Stimulated activated CD4-positive, alpha-beta T cell treated with anti-CD3 and anti-CD28 coated beads, Interleukin-1b, Interleukin-23, amount 100 ng/mL, for 24 hours (primary cell): Measurements from ENCODE around the gene RAF1.
"Not testable (repeated sequence)": the region's sequence is repeated elsewhere in the genome, so short reads cannot be mapped to it uniquely, and the experiment has no call there.

Source experiments
- DNase-seq, 4 experiments: peaks; one replicate each; pipeline ENCODE4 v3.0.0-alpha.2; 2020; ENCODE audit warnings: low read depth in 4 of 4, low spot score in 1 of 4

The RAF1 gene

DNA sequence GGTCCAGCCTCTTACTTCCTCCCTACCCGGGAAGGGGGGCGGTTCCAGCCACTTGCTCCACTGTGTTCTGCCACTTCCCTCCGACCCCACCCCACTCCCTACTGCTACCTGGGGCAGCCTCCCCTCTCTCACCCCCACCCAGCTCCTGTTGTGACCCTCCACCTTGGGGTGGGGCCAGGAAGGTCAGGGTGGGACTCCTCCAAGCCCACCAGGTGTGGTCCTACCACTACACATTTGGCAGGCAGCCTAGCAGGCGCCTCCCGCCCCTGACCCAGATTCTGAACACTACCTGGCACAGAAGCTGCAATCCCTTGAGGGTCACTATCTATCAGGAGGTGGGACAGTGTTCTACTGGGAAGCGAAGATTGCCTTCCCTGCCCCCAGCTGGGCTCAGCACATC, 13.7 kb upstream of the RAF1 start:
- DNase-seq, result no peak

- DNase-seq, result no peak
Measured at GRCh38 chr3:12675115-12675810, 11.3 kb upstream of the RAF1 start.

GRCh38 chr3:12673956-12674736, 10.2 kb upstream of the RAF1 start:
- DNase-seq, result not testable (repeated sequence)

DNA sequence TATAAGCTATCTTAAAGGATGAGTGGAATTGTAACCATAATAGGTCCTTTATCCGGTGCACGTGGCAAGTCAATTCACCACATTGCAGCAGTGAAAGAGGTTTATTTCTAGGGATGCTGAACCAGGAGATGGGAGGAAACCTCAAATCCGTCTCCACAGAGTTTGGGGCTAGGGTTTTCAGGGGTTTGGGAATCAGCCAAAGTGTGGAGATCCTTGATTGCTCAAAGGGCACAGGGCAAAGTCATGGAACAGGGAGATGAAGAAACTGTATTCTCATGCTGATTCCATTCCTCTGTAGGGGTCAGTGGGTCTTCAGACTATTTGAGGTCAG, 7.2 kb upstream of the RAF1 start:
- no peak for DNase-seq

- DNase-seq, result no peak
Measured at GRCh38 chr3:12670365-12671119, 6.6 kb upstream of the RAF1 start.

- peak in 2 of 4 experiments; percentile 12 to 30 for DNase-seq
Measured at GRCh38 chr3:12663401-12663935, 449 bp downstream of the RAF1 start.

DNA sequence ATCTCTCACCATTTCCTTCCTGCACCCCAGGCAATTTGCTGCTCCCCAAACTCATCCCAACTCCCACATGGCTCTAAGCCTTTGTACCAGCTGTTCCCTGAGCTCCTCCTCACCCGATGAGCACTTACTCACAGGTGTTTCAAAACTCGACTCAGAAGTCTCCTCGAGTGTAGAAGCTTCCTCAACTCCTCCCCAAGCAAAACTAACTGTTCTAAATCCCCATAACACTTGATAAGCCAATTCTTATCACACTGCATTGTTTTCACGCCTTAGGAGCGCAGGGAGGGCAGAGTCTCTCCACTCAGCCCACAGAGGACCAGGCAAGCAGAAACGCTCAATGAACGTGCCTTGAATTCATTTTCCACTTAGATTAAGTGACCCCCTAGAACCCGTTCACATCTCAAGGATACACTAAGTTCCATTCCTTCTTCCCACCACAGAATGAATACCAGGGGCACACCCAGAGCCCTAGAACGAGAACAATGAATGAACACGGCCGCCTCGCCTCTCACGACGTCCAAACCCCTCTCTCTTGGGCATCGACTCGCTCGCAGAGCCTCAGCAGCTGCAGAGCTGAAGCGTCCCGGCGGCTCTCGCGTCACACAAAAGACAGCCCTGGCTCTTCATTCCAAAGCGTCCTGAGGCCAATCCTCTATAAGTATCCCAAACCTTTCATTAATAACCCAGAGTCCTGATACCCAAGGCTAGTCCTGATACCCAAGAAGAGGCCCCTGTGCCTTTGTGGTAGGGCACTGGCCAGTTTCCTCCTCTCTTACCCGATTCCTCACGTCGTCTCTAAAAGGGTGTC, 1.1 kb downstream of the RAF1 start:
- DNase-seq, result peak in 3 of 4 experiments; percentile 7 to 12 (median 7)

- no peak for DNase-seq
Measured at GRCh38 chr3:12661926-12662592, 1.9 kb downstream of the RAF1 start.

DNA sequence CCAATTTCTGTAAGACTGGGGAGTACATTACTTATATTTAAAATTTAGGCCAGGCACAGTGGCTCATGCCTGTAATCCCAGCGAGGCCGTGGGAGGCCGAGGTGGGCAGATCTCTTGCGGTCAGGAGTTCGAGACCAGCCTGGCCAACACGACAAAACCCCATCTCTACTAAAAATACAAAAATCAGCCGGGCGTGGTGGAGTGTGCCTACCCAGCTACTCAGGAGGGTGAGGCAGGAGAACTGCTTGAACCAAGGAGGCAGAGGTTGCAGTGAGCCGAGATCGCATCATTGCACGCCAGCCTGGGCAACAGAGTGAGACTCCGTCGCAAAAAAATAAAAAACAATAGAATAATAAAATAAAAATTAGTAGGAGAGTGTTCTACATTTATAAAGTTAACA, 2.5 kb downstream of the RAF1 start:
- DNase-seq, result not testable (repeated sequence)

- no peak for DNase-seq
Measured at GRCh38 chr3:12660196-12660595, 3.7 kb downstream of the RAF1 start.

- DNase-seq, result no peak
Measured at GRCh38 chr3:12659316-12660015, 4.5 kb downstream of the RAF1 start.

DNA sequence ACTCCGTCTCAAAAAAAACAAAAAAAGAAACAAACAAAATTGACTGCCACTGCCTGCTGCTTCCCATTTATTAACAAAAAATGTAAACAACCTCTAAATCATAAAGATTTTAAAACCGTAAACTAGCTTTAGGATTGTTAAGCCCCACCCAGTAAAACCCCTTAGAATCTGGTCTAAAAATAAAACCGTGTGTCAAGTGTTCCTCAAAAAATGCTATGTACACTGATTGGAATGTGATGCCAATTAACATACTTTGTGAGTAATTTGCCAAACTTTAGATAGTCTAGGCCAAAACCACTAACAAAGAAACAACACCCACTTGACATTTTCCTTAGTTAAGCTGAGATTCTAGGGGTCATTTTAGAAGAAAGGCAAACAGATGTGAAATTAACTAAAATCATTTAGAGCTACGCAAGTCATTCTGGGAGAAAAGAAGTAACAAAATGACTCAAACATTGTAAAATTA, 5.3 kb downstream of the RAF1 start:
- DNase-seq, result no peak

DNA sequence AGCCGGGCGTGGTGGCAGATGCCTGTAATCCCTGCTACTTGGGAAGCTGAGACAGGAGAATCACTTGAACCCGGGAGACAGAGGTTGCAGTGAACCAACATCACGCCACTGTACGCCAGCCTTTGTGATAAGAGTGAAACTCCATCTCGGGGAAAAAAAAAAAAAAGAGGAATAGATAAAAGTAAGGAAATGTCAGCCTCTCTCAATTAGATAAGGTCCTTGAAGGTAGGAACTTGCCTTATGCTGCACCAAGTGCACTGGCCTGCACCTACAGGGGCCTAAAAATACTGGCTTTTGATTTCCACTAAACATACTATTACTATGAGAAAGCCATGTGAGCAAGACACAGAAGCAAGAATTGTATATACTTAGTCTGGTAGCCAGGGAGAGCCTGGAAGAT, 7.1 kb downstream of the RAF1 start:
- no peak for DNase-seq

DNA sequence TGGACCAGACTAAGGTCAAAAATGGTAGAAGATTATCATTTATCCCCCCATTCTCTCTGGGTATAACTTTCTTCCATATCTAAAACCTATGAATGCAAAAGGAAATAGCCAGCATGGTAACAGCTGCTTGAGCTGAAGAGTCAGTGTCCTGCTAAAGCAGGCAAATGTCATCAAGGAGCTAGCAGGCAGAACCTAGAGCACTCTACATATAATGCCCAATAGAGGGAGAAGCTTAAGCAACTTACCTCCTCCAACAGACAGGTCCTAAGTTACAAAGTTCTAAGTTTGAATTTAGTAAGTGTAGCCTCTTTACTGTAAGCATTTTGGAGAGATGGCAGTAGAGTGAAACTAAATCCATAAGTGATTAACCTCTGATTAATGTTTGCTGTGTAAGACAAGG, 7.7 kb downstream of the RAF1 start:
- DNase-seq, result no peak

DNA sequence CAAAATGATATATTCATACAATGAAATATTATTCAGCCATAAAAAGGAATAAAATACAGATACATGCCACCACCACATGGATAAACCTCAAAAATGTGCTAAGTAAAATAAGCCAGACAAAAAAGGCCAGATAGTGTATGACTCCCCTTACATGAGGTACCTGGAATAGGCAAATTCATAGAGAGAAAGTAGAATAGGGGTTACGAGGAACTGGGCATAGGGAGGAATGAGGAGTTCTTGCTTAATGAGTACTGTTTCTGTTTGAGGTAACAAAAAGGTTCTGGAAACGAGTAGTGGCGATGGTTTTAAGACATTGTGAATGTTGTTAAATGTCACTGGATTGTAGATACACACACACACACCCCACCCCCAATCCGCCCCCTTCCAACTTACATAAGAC, 8.2 kb downstream of the RAF1 start:
- no peak for DNase-seq

DNA sequence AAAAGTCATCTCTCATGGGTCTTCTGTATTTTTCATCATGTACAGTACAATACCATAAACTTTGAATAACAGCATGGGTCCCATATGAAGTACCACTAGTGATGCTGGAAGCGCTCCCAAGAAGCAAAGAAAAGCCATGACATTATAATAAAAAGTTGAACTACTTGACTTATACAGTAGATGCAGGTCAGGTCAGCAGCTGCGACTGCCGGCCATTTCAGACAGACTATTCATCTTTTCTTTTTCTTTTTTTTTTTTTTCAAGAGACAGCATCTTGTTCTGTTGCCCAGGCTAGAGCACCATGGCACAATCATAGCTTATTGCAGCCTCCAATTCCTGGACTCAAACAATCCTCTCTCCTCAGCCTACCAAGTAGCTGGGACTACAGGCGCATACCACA, 10.2 kb downstream of the RAF1 start:
- no peak for DNase-seq

DNA sequence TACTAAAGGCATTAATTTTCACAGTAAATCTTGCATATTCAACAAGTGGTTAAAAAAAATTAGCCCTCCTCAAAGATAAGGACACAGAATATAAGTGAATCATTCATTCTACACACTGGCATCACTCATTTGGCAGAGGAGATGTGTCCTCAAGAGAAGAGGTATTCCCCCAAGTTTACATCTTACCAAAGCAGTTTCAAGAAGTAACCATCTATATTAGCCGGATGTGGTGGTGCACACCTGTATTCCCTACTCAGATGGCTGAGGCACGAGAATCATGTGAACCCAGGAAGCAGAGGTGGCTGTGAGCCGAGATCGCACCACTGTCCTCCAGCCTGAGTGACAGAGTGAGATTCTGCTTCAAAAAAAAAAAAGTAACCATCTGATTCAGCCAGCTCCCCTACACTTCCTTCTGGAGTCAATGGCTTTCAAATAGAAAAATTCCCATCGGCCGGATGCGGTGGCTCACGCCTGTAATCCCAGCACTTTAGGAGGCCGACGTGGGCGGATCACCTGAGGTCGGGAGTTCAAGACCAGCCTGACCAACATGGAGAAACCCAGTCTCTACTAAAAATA, 15.4 kb downstream of the RAF1 start:
- DNase-seq, result no peak

GRCh38 chr3:12644331-12644937, 19.5 kb downstream of the RAF1 start:
- DNase-seq, result no peak

GRCh38 chr3:12643724-12644123, 20.2 kb downstream of the RAF1 start:
- no peak for DNase-seq
